Left lobe of liver (tissue), 2 donors: ENCODE results near the gene IL1RL2. TPM values are rescaled to one million over a fixed set of nuclear protein-coding genes. Genes with fewer than 3 reads are reported as not detected.

ENCODE experiments used
- ATAC-seq: fragments of 200-7000 bp; cut with Tn5 transposase; one replicate; pipeline ENCODE4 v1.9.1; 2020; ENCODE audit warnings: mild to moderate bottlenecking, moderate library complexity
- DNase-seq: peaks from one replicate; pipeline ENCODE4 v3.0.0-alpha.2; 2020; ENCODE audit warnings: low spot score
- total RNA-seq: library from RNA; stranded (reverse); gene quantifications from one replicate; pipeline ENCODE4 v1.2.1, GENCODE V29; 2021
- donor health status: DM: no; HTN: no; CAD: no; lungs with moderate emphysema.
- donor health status: DM: no; HTN: yes; CAD: no.

The IL1RL2 gene
- total RNA-seq, 1 donor from 2014 or later = 2.5 TPM

DNA sequence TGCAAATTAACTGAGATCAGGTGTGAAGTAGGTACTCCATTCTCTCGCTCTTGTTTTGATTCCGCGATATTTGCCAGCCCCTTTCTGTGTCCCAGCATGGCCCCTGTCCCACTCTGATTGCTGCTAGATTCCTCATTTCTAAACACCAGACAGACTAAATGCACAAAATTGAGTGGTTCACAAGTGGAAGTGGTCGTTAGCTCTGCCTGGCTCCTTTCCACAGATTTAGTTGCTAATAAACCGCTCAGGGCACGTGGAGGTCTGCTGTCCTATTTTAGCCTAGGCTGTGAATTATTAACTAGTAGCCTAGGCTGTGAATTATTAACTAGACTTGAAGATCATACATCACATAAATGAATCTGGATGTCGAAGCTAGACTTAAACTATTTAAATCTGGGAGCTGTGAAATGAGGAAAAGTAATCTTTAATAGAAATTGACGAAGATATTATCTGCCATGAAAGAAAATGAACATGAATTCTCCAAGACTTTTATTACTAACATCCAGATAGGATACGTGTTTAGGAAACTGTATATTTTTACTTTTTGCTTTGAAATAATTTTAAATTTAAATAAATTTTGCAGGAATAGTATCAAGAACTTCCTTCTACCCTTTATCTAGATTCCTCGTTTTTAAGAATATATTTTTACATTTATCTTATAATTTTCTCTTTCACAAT lies 3.7 kb downstream of the IL1RL2 start:
- DNase-seq (peak; percentile 68), ATAC-seq (peak; percentile 50)

DNA sequence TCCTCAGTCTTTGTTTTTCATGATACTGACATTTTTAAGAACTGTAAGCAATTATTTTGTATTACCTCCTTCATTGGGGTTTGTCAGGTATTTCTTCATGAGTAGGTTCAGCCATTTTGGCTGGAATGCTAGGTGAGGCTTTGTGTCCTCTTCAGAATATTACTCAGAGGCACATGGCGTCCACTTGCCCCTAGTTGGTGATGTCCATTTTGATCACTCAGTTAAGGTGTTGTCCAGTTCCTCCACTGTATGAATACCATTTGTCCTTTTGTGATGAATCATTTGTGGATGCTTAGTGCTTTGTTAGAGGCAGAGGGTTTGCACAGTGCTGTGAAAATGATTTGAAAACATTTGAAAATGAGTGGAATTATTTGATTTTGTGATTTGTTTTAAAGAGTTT lies 4.7 kb downstream of the IL1RL2 start:
- ATAC-seq = no peak
- DNase-seq = no peak

DNA sequence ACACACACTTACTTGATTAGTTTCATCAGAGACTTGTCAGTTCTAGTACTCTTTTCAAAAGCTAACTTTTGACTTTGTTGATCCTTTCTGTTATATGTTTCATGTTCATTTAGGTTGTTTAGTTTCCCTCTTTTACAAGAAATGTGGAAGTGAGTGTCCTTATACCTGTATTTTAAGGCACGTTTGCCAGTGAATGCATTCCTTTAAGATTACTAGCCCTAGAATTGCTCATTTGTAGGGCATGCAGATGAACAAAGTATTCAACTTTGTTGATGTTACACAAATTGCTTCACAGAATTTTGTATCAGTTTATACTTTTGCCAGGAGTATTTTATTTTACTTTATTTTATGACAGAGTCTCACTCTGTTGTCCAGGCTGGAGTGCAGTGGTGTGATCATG lies 6.3 kb downstream of the IL1RL2 start:
- no peak for DNase-seq
- no peak for ATAC-seq

DNA sequence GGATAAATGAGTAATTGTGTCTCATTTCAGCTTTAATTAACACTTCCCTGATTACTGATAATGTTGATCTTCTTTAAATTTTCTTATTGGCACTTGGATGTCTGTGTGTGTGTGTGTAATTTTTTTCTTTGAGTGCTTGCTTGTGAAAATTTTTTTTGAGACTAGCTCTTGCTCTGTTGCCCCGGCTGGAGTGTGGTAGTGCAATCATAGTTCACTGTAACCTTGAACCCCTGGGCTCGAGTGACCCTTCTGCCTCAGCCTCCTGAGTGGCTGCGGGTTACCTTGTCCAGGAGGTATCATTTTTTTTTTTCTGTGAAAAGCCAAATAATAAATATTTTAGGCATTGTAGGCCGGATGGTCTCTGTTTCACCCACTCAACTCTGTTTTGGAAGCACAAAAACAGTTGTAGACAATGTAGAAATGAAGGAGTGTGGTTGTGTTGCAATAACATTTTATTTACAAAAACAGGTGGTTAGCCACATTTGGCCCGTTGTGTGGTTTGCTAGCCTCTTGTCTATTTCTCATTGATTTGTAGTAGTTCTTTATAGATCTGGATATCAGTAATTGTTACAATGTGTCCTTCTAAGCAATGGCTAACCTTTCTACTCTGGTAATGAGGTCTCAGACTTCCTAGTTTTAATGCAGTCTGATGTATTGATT lies 7.9 kb downstream of the IL1RL2 start:
- DNase-seq (no peak), ATAC-seq (peak; percentile 75)

DNA sequence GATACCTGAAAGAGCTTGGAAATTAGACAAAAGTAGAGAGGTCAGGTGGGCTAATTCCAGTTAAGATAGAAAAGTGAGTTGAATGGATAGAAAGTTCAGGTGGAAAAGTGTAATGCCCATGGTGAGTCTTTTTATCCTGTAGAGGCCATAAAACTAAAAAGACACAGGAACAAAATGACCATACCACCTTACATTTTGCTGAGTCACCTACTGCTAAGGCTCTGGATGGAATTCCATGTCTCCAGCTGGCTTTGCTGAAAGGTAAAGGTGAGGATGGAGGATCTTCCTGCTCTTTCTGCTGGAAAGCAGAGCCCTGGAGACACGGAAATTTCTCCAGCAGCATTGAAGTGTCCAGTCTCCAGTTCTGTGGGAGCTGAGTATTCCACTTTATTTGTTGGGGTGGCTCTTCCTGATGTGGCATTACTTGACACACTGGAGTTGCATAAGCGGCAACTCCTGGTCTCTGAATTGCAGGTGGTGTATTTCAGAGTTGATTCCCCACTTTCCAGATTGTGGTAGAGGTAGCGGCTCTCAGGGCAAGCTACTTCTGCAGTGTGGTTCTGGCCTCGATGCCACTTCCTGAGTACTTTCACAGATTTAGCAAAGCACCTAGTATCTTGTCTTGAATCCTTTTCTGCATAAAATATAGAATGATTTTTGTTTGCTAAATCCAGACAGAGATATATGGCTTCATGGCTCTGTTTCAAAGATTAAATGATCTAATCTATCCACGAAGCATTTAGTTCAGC lies 10.7 kb downstream of the IL1RL2 start:
- ATAC-seq (no peak), DNase-seq (no peak)

DNA sequence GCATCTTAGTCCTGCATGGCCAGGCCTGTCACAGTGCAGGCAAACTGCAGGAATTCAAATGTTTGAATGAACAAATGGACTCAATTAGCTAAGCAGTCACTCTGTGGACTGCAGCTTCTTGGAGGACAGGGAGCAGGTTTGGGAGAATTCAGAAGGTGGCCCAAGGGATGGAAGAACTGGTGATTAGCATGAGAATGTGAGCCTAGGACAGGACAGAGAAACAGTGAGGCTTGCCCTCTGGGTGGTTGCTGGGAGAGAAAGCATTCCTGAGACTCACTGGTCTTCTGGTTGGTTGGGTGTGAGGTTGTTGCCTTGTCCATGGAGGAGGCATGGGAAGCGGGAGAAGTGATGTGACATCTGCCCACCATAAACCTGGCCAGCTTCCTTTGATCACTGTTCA lies 13.7 kb downstream of the IL1RL2 start:
- DNase-seq = no peak
- ATAC-seq = no peak

DNA sequence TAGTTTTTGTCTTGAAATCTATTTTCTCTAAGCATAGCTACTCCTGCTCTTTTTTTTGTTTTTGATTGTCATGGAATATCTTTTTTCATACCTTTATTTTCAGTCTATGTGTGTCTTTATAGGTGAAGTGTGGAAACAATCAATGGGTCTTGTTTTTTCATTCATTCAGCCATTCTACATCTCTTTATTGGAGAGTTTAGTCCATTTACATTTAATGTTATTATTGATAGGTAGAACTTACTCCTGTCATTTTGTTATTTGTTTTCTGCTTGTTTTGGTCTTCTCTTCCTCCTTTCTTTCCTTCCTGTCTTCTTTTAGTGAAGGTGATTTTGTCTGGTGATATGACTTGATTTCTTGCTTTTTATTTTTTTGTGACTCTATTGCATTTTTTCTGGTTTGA lies 17.8 kb downstream of the IL1RL2 start:
- ATAC-seq (no peak), DNase-seq (no peak)

DNA sequence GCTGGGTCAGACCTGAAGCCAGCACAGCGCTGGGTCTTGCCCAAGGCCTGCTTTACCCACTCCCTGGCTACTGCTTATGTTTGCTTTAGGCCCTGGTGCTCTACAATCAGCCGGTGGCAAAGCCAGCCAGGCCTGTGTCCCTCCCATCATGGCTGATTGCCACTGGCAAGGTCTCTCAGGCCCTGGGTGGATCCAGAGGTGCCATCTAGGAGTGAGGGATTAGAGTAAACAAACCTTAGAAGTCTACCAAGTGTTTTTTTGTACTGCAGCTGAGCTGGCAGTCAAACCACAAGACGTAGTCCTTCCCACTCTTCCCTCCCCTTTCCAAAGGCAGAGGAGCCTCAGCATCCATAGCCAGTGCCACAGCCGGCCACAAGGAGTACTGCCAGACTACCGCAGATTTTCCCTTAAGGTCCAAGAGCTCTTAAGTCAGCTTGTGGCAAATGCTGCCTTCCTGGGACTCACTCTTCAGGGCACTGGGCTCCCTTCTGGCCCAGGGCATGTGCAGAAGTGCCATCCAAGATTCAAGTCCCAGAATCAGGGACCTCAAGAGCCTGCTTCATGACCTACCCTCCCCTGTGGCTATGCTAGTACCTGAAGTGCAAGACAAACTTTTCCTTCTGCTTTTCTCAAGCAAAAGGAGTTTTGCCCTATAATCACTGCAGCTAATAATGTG lies 20.0 kb downstream of the IL1RL2 start:
- ATAC-seq = peak; percentile 97
- peak; percentile 97 for DNase-seq

DNA sequence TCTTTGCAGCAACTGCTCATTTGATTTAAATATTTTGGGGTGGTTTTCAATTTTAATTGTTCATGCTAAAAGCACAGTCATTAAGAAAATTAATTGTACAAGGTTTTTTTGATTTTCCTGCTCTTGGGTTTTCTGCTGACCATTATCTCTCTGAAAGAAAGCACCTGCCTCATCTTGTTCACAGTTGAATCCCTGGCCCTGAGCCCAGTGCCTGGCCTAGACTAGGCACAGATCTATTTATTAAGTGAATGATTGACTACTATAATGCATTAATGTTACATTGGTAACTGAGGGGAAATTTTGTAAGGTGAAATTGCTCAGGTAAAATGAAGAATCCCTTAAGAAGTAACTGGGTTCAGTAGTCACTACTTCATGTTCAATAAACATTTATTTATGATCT lies 22.0 kb downstream of the IL1RL2 start:
- ATAC-seq (peak; percentile 46), DNase-seq (peak; percentile 63)

DNA sequence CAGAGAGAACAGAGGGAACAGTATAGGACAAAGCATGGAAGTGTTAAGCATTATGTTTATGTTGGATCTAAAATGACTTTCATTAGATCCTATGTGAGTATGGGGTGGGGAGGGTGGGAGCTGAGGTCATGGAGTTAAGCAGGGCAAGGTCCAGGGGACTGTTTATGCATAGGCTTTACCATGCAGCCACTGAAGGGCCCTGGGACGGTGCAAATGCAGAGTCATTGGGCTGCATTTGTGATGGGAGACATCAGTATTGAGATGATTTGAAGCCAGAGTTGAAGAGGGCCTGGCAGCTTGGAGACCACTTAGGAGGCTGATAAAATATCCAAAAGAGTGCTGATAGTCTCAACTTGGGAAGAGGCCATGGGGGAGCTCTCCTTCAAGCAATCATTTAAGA lies 22.7 kb downstream of the IL1RL2 start:
- DNase-seq (no peak), ATAC-seq (no peak)

DNA sequence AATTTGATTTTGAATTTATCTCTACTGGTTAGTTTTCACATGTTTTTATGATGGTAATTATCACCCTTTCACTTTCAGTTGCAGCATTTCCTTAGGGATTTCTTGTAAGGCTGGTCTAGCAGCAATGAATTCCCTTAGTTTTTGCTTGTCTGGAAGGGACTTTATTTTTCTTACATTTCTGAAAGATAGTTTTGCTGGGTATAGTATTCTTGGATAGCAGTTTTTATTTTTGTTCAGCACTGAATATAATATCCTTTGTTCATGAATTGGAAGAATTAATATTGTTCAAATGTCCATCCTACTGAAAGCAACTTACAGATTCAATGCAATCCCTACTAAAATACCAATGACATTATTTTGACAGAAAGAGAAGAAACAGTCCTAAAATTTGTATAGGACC lies 30.2 kb downstream of the IL1RL2 start:
- DNase-seq = no peak
- ATAC-seq = no peak

DNA sequence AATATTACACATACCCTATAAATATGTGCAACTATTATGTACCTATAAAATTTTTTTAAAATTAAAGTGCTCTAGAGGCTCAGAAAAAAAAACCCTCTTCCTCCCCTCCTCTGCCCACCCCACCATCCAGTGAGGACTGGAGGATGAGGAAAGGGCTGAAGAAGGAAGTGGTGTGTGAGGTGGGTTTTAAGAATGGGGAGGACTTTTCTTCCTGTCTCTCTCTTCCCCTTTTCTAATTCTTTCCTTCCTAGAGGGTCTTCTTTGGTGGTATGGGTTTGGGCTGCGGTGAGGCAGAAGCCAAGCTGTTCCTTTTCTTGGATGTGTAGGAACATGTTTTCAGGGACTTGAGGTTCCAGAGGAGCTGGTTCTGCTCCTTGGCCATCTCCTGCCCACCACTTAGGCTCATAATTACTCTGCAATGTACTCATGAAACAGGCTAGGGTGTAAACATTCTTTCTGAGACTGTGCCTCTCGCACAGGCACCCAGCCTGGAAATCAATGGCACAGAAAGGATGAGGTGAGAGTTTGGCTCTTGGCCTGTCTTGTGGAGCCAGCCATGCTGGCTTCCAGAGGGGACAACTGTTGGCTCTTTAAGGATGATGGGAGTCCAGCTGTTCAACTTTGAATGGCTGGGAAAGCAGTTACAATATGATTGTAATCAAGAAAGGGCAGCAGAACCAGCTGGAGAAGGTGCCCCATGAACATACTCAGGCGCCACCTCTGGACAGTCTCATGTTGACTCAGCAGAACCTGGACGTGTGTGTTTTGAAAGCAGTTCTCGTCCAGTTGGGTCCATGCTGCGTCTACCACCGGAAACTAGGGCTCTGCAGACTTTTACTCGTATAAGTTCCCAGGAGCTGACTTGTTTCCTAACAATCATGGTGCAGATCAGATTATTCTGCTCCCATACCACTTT lies 38.3 kb downstream of the IL1RL2 start:
- ATAC-seq = peak; percentile 30

DNA sequence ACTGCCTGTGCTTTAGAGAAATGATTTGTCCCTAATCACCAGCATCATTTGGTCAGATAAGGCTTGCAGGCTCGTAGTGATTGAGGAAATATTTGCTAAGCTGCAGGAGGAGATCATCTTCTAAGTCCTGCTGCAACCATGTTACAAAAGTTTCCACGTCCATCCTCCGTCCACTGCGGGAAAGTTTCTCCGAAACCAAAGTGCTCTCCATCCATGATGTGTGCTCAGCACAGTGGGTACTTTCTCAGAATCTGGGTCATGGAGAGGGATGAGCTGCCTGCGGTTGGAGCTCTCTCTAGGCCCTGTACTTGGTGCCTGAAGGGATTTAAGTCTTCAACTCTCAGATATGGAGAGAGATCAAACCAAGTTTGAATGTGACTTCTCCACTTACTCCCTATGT lies 39.3 kb downstream of the IL1RL2 start:
- no peak for DNase-seq

More for the DNA sequence above, 38.3 kb downstream of the IL1RL2 start:
- peak; percentile 41 for DNase-seq

DNA sequence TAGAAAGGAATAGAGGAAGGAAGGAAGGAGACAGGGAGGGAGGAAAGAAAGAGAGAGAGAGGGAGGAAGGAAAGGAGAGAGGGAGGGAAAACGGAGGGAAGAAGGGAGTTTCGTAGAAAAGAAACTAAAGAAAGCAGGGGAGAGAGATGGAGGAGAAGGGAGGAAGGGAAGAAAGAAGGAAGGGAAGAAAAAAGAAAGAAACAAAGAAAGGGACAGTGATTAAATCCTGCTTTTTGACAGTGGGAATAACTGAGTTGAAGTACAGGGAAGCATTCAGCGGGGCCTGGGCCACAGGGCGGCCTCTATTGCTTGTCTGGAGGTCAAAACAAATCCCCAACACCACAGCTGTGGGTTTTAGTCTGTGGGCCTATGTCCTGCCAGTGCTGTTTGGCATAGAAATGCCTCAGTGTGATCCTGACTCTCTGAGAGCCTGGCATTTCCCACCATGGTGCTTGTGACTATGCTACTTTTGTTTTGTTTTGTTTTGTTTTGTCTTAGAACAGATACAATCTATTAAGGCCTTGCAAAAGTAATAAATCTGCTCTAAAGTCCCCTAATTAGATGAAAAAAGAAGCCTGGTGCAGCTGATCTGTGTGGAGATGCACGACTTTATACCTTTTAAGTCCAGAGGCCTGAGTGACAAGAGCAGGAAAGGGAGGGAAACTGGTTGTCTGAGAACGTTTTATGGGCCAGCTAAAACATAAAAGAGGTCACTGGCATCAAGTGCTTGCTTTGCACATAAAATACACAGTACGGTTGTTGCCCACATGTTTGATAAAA lies 40.0 kb downstream of the IL1RL2 start:
- ATAC-seq = peak; percentile 45
- DNase-seq = peak; percentile 42

More for the DNA sequence above, 39.3 kb downstream of the IL1RL2 start:
- no peak for ATAC-seq

DNA sequence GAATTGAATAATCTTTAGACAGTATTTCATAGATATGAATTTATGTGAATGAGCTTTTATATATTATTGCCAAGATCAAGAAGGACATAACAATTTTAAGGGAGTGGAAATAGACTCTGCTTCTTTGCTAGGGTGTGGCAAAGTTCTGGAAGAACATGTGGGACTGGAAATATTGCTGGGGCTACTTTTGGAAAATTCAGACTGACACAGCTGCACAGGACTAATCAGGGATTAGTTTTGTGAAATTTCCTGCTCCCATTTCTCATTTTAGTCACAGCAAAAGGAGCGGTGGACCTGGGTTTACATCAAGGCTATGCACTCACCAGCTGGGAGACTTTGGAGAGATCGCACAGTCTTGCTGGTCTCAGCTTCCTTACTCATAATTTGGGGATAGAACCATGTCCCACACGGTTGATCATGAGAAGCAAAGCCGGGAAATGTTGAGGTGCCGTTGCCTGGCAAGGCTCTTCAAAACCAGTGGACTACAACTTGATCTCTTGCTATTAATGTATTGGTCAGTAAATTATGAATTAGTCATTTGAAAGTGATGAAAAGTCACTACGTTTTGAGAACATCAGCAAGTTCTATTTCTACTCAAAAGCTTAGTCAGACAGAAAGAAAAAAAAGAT lies 42.4 kb downstream of the IL1RL2 start:
- no peak for ATAC-seq

DNA sequence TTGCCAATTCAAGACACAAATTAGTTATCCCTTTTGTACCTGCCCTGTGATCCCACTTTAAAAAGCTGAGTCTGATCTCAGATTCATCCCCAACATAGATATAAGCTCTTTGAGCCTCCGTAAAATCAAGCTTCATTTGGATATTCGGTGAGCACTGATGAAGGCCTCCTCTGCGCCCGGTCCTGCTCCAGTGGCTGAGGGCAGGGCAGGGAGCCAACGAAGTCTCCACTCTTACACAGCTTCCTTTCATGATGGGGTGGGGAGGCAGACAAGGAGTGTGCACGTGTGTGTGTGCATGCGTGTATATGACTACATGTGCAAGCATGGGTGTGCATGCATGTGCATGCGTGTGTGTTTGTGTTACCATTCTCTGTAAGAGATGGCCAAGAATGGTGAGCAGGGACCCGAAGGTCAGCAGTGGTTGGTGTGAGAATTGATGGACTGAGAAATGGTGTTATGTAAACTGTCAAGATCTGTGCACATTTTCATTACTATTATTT lies 43.6 kb downstream of the IL1RL2 start:
- DNase-seq (peak; percentile 41), ATAC-seq (no peak)

More for the DNA sequence above, 42.4 kb downstream of the IL1RL2 start:
- DNase-seq = no peak

DNA sequence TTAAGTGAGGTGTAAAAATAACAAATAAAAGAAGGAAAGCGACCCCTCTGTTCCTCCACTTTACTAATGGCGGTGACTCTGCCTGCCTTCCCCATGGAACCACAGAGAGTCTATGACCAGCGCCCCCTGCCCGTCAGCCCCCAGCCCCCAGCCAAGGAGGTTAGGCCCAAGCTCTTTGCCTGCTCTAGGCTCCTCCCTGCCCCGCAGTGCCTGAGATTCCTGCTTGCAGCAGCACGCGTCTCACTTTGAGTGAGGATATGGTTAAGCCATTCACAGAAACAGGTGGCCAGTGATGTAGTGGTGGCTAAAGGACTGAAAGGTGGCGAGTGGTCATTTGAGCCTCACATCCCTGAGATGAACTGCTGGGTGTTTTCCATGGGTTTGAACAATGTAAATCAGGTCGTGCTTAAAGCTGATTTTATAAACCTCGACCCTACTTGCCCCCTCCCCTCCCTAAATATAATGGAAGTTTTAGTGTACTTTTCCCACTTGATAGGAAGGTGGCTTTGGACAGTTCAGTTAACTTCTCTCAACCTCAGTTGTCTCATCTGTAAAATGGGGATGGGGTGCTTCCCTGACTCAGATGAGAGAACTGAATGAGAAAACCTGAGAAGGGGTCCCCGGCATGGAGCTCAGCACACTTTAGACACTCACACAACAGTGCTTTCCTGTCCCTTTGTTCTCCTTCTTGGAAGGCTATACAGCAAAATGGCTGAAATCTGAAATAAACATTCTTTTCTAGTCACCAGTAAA lies 46.5 kb downstream of the IL1RL2 start:
- DNase-seq (peak; percentile 40), ATAC-seq (no peak)

DNA sequence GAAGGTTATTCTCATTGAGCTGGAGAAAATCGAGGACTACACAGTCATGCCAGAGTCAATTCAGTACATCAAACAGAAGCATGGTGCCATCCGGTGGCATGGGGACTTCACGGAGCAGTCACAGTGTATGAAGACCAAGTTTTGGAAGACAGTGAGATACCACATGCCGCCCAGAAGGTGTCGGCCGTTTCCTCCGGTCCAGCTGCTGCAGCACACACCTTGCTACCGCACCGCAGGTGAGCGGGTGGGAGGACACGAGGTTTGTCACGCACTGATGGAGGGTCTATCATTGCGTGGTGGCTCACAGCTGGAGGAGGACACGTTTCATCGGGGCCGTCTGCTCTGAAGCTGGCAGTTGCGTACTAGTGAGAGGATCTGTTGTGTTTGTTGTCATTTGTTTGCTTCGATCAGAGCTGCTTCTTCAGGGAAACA lies 48.2 kb downstream of the IL1RL2 start:
- DNase-seq (peak; percentile 41), ATAC-seq (peak; percentile 59)
